Neural crest cell (in vitro differentiated cells): ENCODE data around the gene IFITM5. TPM values are rescaled to one million over a fixed set of nuclear protein-coding genes. Genes with fewer than 3 reads are reported as not detected.
"Not testable (repeated sequence)": the region's sequence is repeated elsewhere in the genome, so short reads cannot be mapped to it uniquely, and the experiment has no call there.

Experiments
- DNase-seq: peaks from one replicate; pipeline ENCODE4 v3.0.0; 2021; ENCODE audit warnings: low read depth, mixed read lengths, low spot score
- H3K27ac Mint-ChIP-seq: one replicate; pipeline ENCODE4 v1.8.0; 2021; ENCODE audit warnings: mild to moderate bottlenecking, mixed read lengths; ENCODE audit not compliant: unreplicated experiment
- H3K27me3 Mint-ChIP-seq: 2 replicates; pipeline ENCODE4 v1.8.0; 2021; ENCODE audit warnings: low read depth, mild to moderate bottlenecking, mixed read lengths
- H3K36me3 Mint-ChIP-seq: 2 replicates; pipeline ENCODE4 v1.8.0; 2021; ENCODE audit warnings: low read depth, mild to moderate bottlenecking, mixed read lengths
- H3K4me1 Mint-ChIP-seq: 2 replicates; pipeline ENCODE4 v1.8.0; 2021; ENCODE audit warnings: mixed read lengths
- H3K4me3 Mint-ChIP-seq: one replicate; pipeline ENCODE4 v1.8.0; 2021; ENCODE audit warnings: mild to moderate bottlenecking, mixed read lengths
- H3K9me3 Mint-ChIP-seq: 2 replicates; pipeline ENCODE4 v1.8.0; 2021; ENCODE audit warnings: mixed read lengths
- CTCF ChIP-seq: fragments of 200-600 bp; sonication (generic); conservative IDR thresholded peaks from 2 replicates; pipeline ENCODE4 v1.5.0; 2021; ENCODE audit warnings: antibody characterized with exemption, mild to moderate bottlenecking
- total RNA-seq: library from RNA; stranded (reverse); gene quantifications from 2 replicates; pipeline ENCODE4 v1.2.1, GENCODE V29; 2021

IFITM5 gene
- total RNA-seq, 1 donor from 2014 or later: not detected

- no peak for TF ChIP-seq CTCF
- H3K27me3 Mint-ChIP-seq: no peaks in the 10 kb centered on the region
- no peak overlapping the region for H3K27ac Mint-ChIP-seq
- no peak overlapping the region for H3K4me3 Mint-ChIP-seq
- DNase-seq: no peak
- no peaks in the 10 kb centered on the region for H3K36me3 Mint-ChIP-seq
- no peaks in the 10 kb centered on the region for H3K9me3 Mint-ChIP-seq
- peaks cover 41% of the 10 kb centered on the region for H3K4me1 Mint-ChIP-seq
Observed at GRCh38 chr11:339963-340362, 40.6 kb upstream of the IFITM5 start.

GRCh38 chr11:337711-338110 lies 38.4 kb upstream of the IFITM5 start:
- peaks cover 58% of the 10 kb centered on the region for H3K4me1 Mint-ChIP-seq
- no peak for DNase-seq
- TF ChIP-seq CTCF: no peak
- no peak overlapping the region for H3K4me3 Mint-ChIP-seq
- no peaks in the 10 kb centered on the region for H3K9me3 Mint-ChIP-seq
- no peak overlapping the region for H3K27ac Mint-ChIP-seq
- no peaks in the 10 kb centered on the region for H3K27me3 Mint-ChIP-seq
- H3K36me3 Mint-ChIP-seq: no peaks in the 10 kb centered on the region

GRCh38 chr11:336659-337198 lies 37.4 kb upstream of the IFITM5 start:
- no peaks in the 10 kb centered on the region for H3K27me3 Mint-ChIP-seq
- H3K27ac Mint-ChIP-seq: no peak overlapping the region

GRCh38 chr11:335779-336658 lies 36.7 kb upstream of the IFITM5 start:
- peaks cover 47% of the 10 kb centered on the region for H3K4me1 Mint-ChIP-seq
- no peaks in the 10 kb centered on the region for H3K27me3 Mint-ChIP-seq
- TF ChIP-seq CTCF: no peak
- no peaks in the 10 kb centered on the region for H3K9me3 Mint-ChIP-seq
- H3K4me3 Mint-ChIP-seq: peak overlapping the region; percentile 78
- H3K36me3 Mint-ChIP-seq: no peaks in the 10 kb centered on the region
- peak overlapping the region; percentile 95 for H3K27ac Mint-ChIP-seq
- no peak for DNase-seq

More at GRCh38 chr11:336659-337198, 37.4 kb upstream of the IFITM5 start:
- no peak for DNase-seq
- Mint-ChIP-seq H3K9me3 (no peaks in the 10 kb centered on the region), H3K36me3 (no peaks in the 10 kb centered on the region), H3K4me1 (peaks cover 51% of the 10 kb centered on the region), H3K4me3 (no peak overlapping the region)
- TF ChIP-seq CTCF: no peak

- H3K27ac Mint-ChIP-seq: peak overlapping the region; percentile 97
- DNase-seq: no peak
- peak overlapping the region; percentile 42 for H3K4me3 Mint-ChIP-seq
Observed at GRCh38 chr11:334264-334994, 35.1 kb upstream of the IFITM5 start.

GRCh38 chr11:333616-334263 lies 34.4 kb upstream of the IFITM5 start:
- not testable (repeated sequence) for H3K9me3 Mint-ChIP-seq, DNase-seq, H3K36me3 Mint-ChIP-seq, H3K27me3 Mint-ChIP-seq
- Mint-ChIP-seq H3K27ac (peak overlapping the region; percentile 64), H3K4me3 (peak overlapping the region; percentile 42), H3K4me1 (peaks cover 52% of the 10 kb centered on the region)

More at GRCh38 chr11:334264-334994, 35.1 kb upstream of the IFITM5 start:
- Mint-ChIP-seq H3K36me3 (no peaks in the 10 kb centered on the region), H3K9me3 (no peaks in the 10 kb centered on the region), H3K27me3 (no peaks in the 10 kb centered on the region), H3K4me1 (peaks cover 47% of the 10 kb centered on the region)
- TF ChIP-seq CTCF: no peak
